Measurements from ENCODE around the gene CD7. TPM values are rescaled to one million over a fixed set of nuclear protein-coding genes. Genes with fewer than 3 reads are reported as not detected.

The CD7 gene
- total and polyA plus RNA-seq, 2 donors from 2014 or later, result 1.0 to 9.2 TPM

GRCh38 chr17:82298538-82299421, 18.6 kb downstream of the CD7 start:
- Histone ChIP-seq H3K36me3 (ENCODE audit: control insufficient read depth in 2 of 3, insufficient read depth in 3 of 3, low read length in 3 of 3) (no peaks in the 10 kb centered on the region), H3K27me3 (ENCODE audit: control insufficient read depth, insufficient read depth, low read length) (no peaks in the 10 kb centered on the region), H3K9ac (ENCODE audit: low read length in 3 of 3) (peak overlapping the region in 1 of 3 donors; percentile 73), H3K4me3 (ENCODE audit: low read length in 3 of 3) (peak overlapping the region in 1 of 3 donors; percentile 63), H3K4me1 (ENCODE audit: control insufficient read depth in 2 of 3, insufficient read depth in 2 of 3, low read depth in 1 of 3, low read length in 3 of 3) (peaks cover 2 to 32% (median 19%) of the 10 kb centered on the region in 3 donors), H3K9me3 (ENCODE audit: control insufficient read depth in 2 of 3, insufficient read depth in 1 of 3, low read length in 3 of 3) (no peaks in the 10 kb centered on the region), H3K27ac (ENCODE audit: low read depth in 2 of 2, low read length in 2 of 2) (peak overlapping the region; percentile 95 to 96)
- intact Hi-C loops (cut with DNase I), result no loop called here
- DNase-seq (no peak), FAIRE-seq (no peak)
- no peak for TF ChIP-seq CTCF (IDR thresholded peaks at IDR 0.05; ENCODE audit: borderline replicate concordance, extremely low read depth, insufficient read depth)

- TF ChIP-seq CTCF (IDR thresholded peaks at IDR 0.05; ENCODE audit: borderline replicate concordance, extremely low read depth, insufficient read depth), result no peak
- peak overlapping the region; percentile 30 to 63 (median 47) for H3K4me3 ChIP-seq (ENCODE audit: low read length in 3 of 3)
- FAIRE-seq, result no peak
Observed at GRCh38 chr17:82297714-82298537, 19.5 kb downstream of the CD7 start.

GRCh38 chr17:82297280-82297713, 20.1 kb downstream of the CD7 start:
- H3K27ac ChIP-seq (ENCODE audit: low read depth in 2 of 2, low read length in 2 of 2), result peak overlapping the region; percentile 95 to 96
- FAIRE-seq, result no peak
- peaks cover 2 to 26% (median 19%) of the 10 kb centered on the region in 3 donors for H3K4me1 ChIP-seq (ENCODE audit: control insufficient read depth in 2 of 3, insufficient read depth in 2 of 3, low read depth in 1 of 3, low read length in 3 of 3)
- no peaks in the 10 kb centered on the region for H3K36me3 ChIP-seq (ENCODE audit: control insufficient read depth in 2 of 3, insufficient read depth in 3 of 3, low read length in 3 of 3)
- intact Hi-C loops (cut with DNase I), result no loop called here
- peak overlapping the region in 2 of 3 donors; percentile 29 to 73 for H3K9ac ChIP-seq (ENCODE audit: low read length in 3 of 3)
- peak overlapping the region in 2 of 3 donors; percentile 47 to 63 for H3K4me3 ChIP-seq (ENCODE audit: low read length in 3 of 3)
- no peaks in the 10 kb centered on the region for H3K27me3 ChIP-seq (ENCODE audit: control insufficient read depth, insufficient read depth, low read length)
- no peak for TF ChIP-seq CTCF (IDR thresholded peaks at IDR 0.05; ENCODE audit: borderline replicate concordance, extremely low read depth, insufficient read depth)
- H3K9me3 ChIP-seq (ENCODE audit: control insufficient read depth in 2 of 3, insufficient read depth in 1 of 3, low read length in 3 of 3), result no peaks in the 10 kb centered on the region
- DNase-seq, result peak in 2 of 5 donors; percentile 45 to 97

More at GRCh38 chr17:82297714-82298537, 19.5 kb downstream of the CD7 start:
- Histone ChIP-seq H3K27ac (ENCODE audit: low read depth in 2 of 2, low read length in 2 of 2) (peak overlapping the region; percentile 95 to 96), H3K36me3 (ENCODE audit: control insufficient read depth in 2 of 3, insufficient read depth in 3 of 3, low read length in 3 of 3) (no peaks in the 10 kb centered on the region), H3K9ac (ENCODE audit: low read length in 3 of 3) (peak overlapping the region in 1 of 3 donors; percentile 73), H3K4me1 (ENCODE audit: control insufficient read depth in 2 of 3, insufficient read depth in 2 of 3, low read depth in 1 of 3, low read length in 3 of 3) (peaks cover 2 to 26% (median 19%) of the 10 kb centered on the region in 3 donors), H3K27me3 (ENCODE audit: control insufficient read depth, insufficient read depth, low read length) (no peaks in the 10 kb centered on the region), H3K9me3 (ENCODE audit: control insufficient read depth in 2 of 3, insufficient read depth in 1 of 3, low read length in 3 of 3) (no peaks in the 10 kb centered on the region)
- intact Hi-C loops (cut with DNase I), result no loop called here
- DNase-seq, result peak in 4 of 5 donors; percentile 45 to 97 (median 74)
